H9 (cell line): Measurements from ENCODE around the gene CMSS1. TPM values are rescaled to one million over a fixed set of nuclear protein-coding genes. Genes with fewer than 3 reads are reported as not detected.
A peak's percentile ranks its signal among the peaks of the same experiment; 100 is the strongest.

Source experiments
- DNase-seq: peaks from one replicate; pipeline ENCODE4 v3.0.0-alpha.2; 2017
- H2AFZ ChIP-seq: one replicate; pipeline ENCODE4 v1.6.1; 2013; ENCODE audit warnings: mild to moderate bottlenecking, low read length, control low read depth, moderate library complexity
- H2AK5ac ChIP-seq: 2 replicates; pipeline ENCODE4 v1.6.1; 2013; ENCODE audit warnings: low read length, control low read depth, mixed read lengths; ENCODE audit not compliant: insufficient read length
- H2BK120ac ChIP-seq: one replicate; pipeline ENCODE4 v1.6.1; 2013; ENCODE audit warnings: low read depth, mild to moderate bottlenecking, low read length, control low read depth, inconsistent platforms; ENCODE audit not compliant: poor library complexity, severe bottlenecking
- H2BK12ac ChIP-seq: 2 replicates; pipeline ENCODE4 v1.6.1; 2013; ENCODE audit warnings: low read length, control low read depth, mixed read lengths, low read depth; ENCODE audit not compliant: insufficient read length
- H2BK15ac ChIP-seq: 2 replicates; pipeline ENCODE4 v1.6.1; 2013; ENCODE audit warnings: low read depth, low read length, control low read depth
- H2BK20ac ChIP-seq: one replicate; pipeline ENCODE4 v1.6.1; 2013; ENCODE audit warnings: low read depth, mild to moderate bottlenecking, low read length, control low read depth, inconsistent platforms; ENCODE audit not compliant: poor library complexity, severe bottlenecking
- H2BK5ac ChIP-seq: 2 replicates; pipeline ENCODE4 v1.6.1; 2013; ENCODE audit warnings: low read length, control low read depth, mixed read lengths; ENCODE audit not compliant: insufficient read length
- H3K14ac ChIP-seq: 2 replicates; pipeline ENCODE4 v1.6.1; 2013; ENCODE audit warnings: low read length, control low read depth; ENCODE audit not compliant: insufficient read depth
- H3K18ac ChIP-seq: 2 replicates; pipeline ENCODE4 v1.6.1; 2013; ENCODE audit warnings: low read depth, mild to moderate bottlenecking, mixed read lengths, low read length, control low read depth; ENCODE audit not compliant: insufficient read length
- H3K23ac ChIP-seq: 2 replicates; pipeline ENCODE4 v1.6.1; 2013; ENCODE audit warnings: low read length, control low read depth, mixed read lengths, low read depth; ENCODE audit not compliant: insufficient read length
- H3K23me2 ChIP-seq: 2 replicates; pipeline ENCODE4 v1.6.1; 2013; ENCODE audit warnings: low read depth, mild to moderate bottlenecking, mixed read lengths, low read length, control low read depth; ENCODE audit not compliant: insufficient read length, poor library complexity, severe bottlenecking
- H3K27ac ChIP-seq: 2 replicates; pipeline ENCODE4 v1.5.1; 2013; ENCODE audit warnings: low read length, control low read depth, mixed read lengths, low read depth; ENCODE audit not compliant: insufficient read length
- H3K27me3 ChIP-seq: 2 replicates; pipeline ENCODE4 v1.6.1; 2013; ENCODE audit warnings: low read length, control low read depth, inconsistent platforms; ENCODE audit not compliant: insufficient read depth
- H3K4ac ChIP-seq: 2 replicates; pipeline ENCODE4 v1.6.1; 2013; ENCODE audit warnings: low read depth, mild to moderate bottlenecking, control low read depth, inconsistent platforms, low read length, moderate library complexity
- H3K4me1 ChIP-seq: 2 replicates; pipeline ENCODE4 v1.6.1; 2013; ENCODE audit warnings: low read length, control low read depth, inconsistent platforms; ENCODE audit not compliant: insufficient read depth
- H3K4me2 ChIP-seq: 2 replicates; pipeline ENCODE4 v1.6.1; 2013; ENCODE audit warnings: low read length, control low read depth, mixed read lengths; ENCODE audit not compliant: insufficient read length, insufficient read depth
- H3K56ac ChIP-seq: 2 replicates; pipeline ENCODE4 v1.6.1; 2013; ENCODE audit warnings: low read depth, mild to moderate bottlenecking, mixed read lengths, low read length, control low read depth; ENCODE audit not compliant: insufficient read length
- H3K79me1 ChIP-seq: 2 replicates; pipeline ENCODE4 v1.6.1; 2013; ENCODE audit warnings: low read depth, mild to moderate bottlenecking, moderate library complexity, low read length, control low read depth, inconsistent platforms; ENCODE audit not compliant: insufficient read depth, poor library complexity, severe bottlenecking
- H3K79me2 ChIP-seq: 2 replicates; pipeline ENCODE4 v1.6.1; 2013; ENCODE audit warnings: low read length, control low read depth, inconsistent platforms; ENCODE audit not compliant: insufficient read depth
- H3K9ac ChIP-seq: 2 replicates; pipeline ENCODE4 v1.6.1; 2013; ENCODE audit warnings: low read length, control low read depth, mixed read lengths; ENCODE audit not compliant: insufficient read length; ENCODE audit errors: extremely low read depth
- H3K9me3 ChIP-seq: one replicate; pipeline ENCODE4 v1.6.1; 2013; ENCODE audit warnings: low read depth, low read length, inconsistent platforms; ENCODE audit not compliant: control insufficient read depth
- H3T11ph ChIP-seq: one replicate; pipeline ENCODE4 v1.6.1; 2013; ENCODE audit warnings: mild to moderate bottlenecking, low read length, control low read depth, inconsistent platforms
- H4K20me1 ChIP-seq: one replicate; pipeline ENCODE4 v1.6.1; 2013; ENCODE audit not compliant: control insufficient read depth, insufficient read length, insufficient read depth
- H4K5ac ChIP-seq: 2 replicates; pipeline ENCODE4 v1.6.1; 2013; ENCODE audit warnings: low read depth, mild to moderate bottlenecking, mixed read lengths, low read length, control low read depth; ENCODE audit not compliant: insufficient read length
- H4K8ac ChIP-seq: replicated peaks from 2 replicates; pipeline ENCODE4 v1.6.1; 2013; ENCODE audit warnings: low read length, control low read depth, mixed read lengths, low read depth; ENCODE audit not compliant: insufficient read length
- H4K91ac ChIP-seq: 2 replicates; pipeline ENCODE4 v1.6.1; 2013; ENCODE audit warnings: low read depth, mild to moderate bottlenecking, moderate library complexity, mixed read lengths, low read length, control low read depth; ENCODE audit not compliant: insufficient read length
- H3K27ac Mint-ChIP-seq, 3 experiments: 2 replicates in 2 of 3; 3 replicates in 1 of 3; pipeline ENCODE4 v1.8.0; 2020 to 2021; ENCODE audit warnings: mixed read lengths in 3 of 3, mild to moderate bottlenecking in 1 of 3, moderate library complexity in 1 of 3
- H3K27me3 Mint-ChIP-seq: 2 replicates; pipeline ENCODE4 v1.8.0; 2021; ENCODE audit warnings: low read depth, mild to moderate bottlenecking, moderate library complexity, mixed read lengths
- H3K36me3 Mint-ChIP-seq, 3 experiments: 2 replicates in 2 of 3; 3 replicates in 1 of 3; pipeline ENCODE4 v1.8.0; 2020 to 2021; ENCODE audit warnings: low read depth in 3 of 3, mixed read lengths in 3 of 3; ENCODE audit not compliant: insufficient read depth in 1 of 3
- H3K4me1 Mint-ChIP-seq, 2 experiments: 2 replicates each; pipeline ENCODE4 v1.8.0; 2020; ENCODE audit warnings: mixed read lengths in 2 of 2
- H3K4me3 Mint-ChIP-seq, 2 experiments: 2 replicates in 1 of 2; 3 replicates in 1 of 2; pipeline ENCODE4 v1.8.0; 2020 to 2021; ENCODE audit warnings: mild to moderate bottlenecking in 2 of 2, mixed read lengths in 2 of 2, moderate library complexity in 1 of 2
- H3K9me3 Mint-ChIP-seq, 2 experiments: 2 replicates in 1 of 2; 3 replicates in 1 of 2; pipeline ENCODE4 v1.8.0; 2020; ENCODE audit warnings: mild to moderate bottlenecking in 2 of 2, mixed read lengths in 2 of 2, moderate library complexity in 1 of 2
- WGBS: extraction: QIAGEN DNeasy Blood & Tissue Kit; methylation state at CpG from one replicate; pipeline ENCODE4 v1.1.7; 2013; ENCODE audit warnings: missing lambda C conversion rate, low lambda C conversion rate, mixed read lengths; ENCODE audit not compliant: insufficient read length; ENCODE audit errors: extremely low coverage; 5-methylcytosine and 5-hydroxymethylcytosine counted together
- total RNA-seq: library from RNA; stranded (reverse); gene quantifications from 2 replicates; pipeline ENCODE4 v1.2.1, GENCODE V29; 2021
- TF ChIP-seq, protein P1 (sequence below): fragments of 200-600 bp; sonication (generic); conservative IDR thresholded peaks from 3 replicates; pipeline ENCODE4 v1.8.0; 2021; ENCODE audit warnings: antibody characterized with exemption, mild to moderate bottlenecking

Gene CMSS1
- total RNA-seq, 1 experiment from 2014 or later: 61.8 TPM

DNA sequence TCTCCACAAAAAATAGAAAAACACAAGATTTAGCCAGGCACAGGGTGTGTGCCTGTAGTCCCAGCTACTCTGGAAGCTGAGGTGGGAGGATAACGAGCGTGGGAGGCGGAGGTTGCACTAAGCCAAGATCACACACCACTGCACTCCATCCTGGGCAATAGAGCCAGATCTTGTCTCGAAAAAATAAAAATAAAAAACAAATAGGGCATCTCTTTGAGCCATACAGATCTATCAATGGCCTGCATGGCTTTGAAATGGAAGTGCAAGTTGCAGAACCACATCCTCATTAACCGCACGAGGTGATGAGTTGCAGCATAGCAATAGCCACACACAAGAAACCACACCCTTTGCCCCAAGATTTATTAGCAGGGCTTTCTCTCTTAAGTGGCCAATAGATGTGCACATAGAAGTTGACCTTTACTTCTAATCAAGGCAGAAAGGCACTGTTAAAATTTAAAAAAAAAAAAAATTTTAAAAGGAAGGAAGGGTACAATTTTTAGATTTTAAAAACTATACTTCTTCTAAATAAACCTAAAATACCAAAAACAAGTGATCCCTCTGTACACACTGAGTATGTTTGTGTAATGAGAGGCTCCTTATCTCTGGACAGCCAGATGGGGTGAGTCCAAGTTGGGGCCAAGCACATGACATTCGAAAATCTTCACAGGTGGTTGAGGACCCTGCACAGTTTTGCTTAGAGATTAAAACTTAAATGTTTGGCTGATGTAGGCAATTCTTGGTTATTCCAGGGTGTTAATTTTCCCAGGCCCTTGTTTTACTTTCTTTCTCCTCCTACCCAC, 243.2 kb downstream of the CMSS1 start:
- no peak overlapping the region for H2BK12ac ChIP-seq
- H3K9me3 Mint-ChIP-seq: no peaks in the 10 kb centered on the region
- no peaks in the 10 kb centered on the region for H3K4me1 ChIP-seq
- H3K9me3 ChIP-seq: no peaks in the 10 kb centered on the region
- peak overlapping the region in 1 of 3 experiments; percentile 91; a peak in 1 of 7 replicates for H3K27ac Mint-ChIP-seq
- no peak overlapping the region for H3K23ac ChIP-seq
- no peaks in the 10 kb centered on the region for H3K23me2 ChIP-seq
- no peak overlapping the region for H2BK5ac ChIP-seq
- DNase-seq: no peak
- no peaks in the 10 kb centered on the region for H4K20me1 ChIP-seq
- no peak overlapping the region for H3K18ac ChIP-seq
- H2BK120ac ChIP-seq: no peak overlapping the region
- H2AK5ac ChIP-seq: no peak overlapping the region
- H3K4me2 ChIP-seq: no peak overlapping the region
- H4K8ac ChIP-seq: no peak overlapping the region
- H3K4me1 Mint-ChIP-seq: no peaks in the 10 kb centered on the region
- no peaks in the 10 kb centered on the region for H3K79me1 ChIP-seq
- no peaks in the 10 kb centered on the region for H3K27me3 Mint-ChIP-seq
- no peak overlapping the region for H2AFZ ChIP-seq
- H2BK15ac ChIP-seq: no peak overlapping the region
- H3K27ac ChIP-seq: no peak overlapping the region
- no peak overlapping the region for H3K4me3 Mint-ChIP-seq
- H3K4ac ChIP-seq: no peak overlapping the region
- no peak overlapping the region for H3K56ac ChIP-seq
- H3K36me3 Mint-ChIP-seq: peaks cover 0 to under 1% (median 0%) of the 10 kb centered on the region in 3 experiments; a peak in 2 of 7 replicates
- no peak overlapping the region for H4K5ac ChIP-seq
- no peak overlapping the region for H2BK20ac ChIP-seq
- no peaks in the 10 kb centered on the region for H3K79me2 ChIP-seq
- no peak overlapping the region for H4K91ac ChIP-seq
- H3K27me3 ChIP-seq: no peaks in the 10 kb centered on the region
- H3K14ac ChIP-seq: no peak overlapping the region
- WGBS: no CpG with 5 or more reads among the region's 7 CpGs
- H3K9ac ChIP-seq: no peak overlapping the region
- no peak overlapping the region for H3T11ph ChIP-seq
- TF ChIP-seq, protein P1, sequence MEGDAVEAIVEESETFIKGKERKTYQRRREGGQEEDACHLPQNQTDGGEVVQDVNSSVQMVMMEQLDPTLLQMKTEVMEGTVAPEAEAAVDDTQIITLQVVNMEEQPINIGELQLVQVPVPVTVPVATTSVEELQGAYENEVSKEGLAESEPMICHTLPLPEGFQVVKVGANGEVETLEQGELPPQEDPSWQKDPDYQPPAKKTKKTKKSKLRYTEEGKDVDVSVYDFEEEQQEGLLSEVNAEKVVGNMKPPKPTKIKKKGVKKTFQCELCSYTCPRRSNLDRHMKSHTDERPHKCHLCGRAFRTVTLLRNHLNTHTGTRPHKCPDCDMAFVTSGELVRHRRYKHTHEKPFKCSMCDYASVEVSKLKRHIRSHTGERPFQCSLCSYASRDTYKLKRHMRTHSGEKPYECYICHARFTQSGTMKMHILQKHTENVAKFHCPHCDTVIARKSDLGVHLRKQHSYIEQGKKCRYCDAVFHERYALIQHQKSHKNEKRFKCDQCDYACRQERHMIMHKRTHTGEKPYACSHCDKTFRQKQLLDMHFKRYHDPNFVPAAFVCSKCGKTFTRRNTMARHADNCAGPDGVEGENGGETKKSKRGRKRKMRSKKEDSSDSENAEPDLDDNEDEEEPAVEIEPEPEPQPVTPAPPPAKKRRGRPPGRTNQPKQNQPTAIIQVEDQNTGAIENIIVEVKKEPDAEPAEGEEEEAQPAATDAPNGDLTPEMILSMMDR: no peak
